SK-N-MC (cell line): ENCODE measurements around the gene SEC24D.
"Not testable (repeated sequence)": the region's sequence is repeated elsewhere in the genome, so short reads cannot be mapped to it uniquely, and the experiment has no call there.

Experiments
- DNase-seq: peaks from one replicate; pipeline ENCODE4 v3.0.0-alpha.2; 2011; ENCODE audit warnings: low read depth, low spot score
- H3K27ac ChIP-seq: fragments of 200-600 bp; sonication (generic); 2 replicates; pipeline ENCODE4 v1.5.1; 2016; ENCODE audit warnings: mixed run types
- H3K36me3 ChIP-seq: fragments of 200-600 bp; sonication (generic); 2 replicates; pipeline ENCODE4 v1.6.1; 2017; ENCODE audit warnings: antibody characterized with exemption, low read length, mixed read lengths; ENCODE audit not compliant: insufficient read depth
- H3K4me3 ChIP-seq: fragments of 200-600 bp; sonication (generic); 2 replicates; pipeline ENCODE4 v1.5.1; 2016
- H3K9ac ChIP-seq: fragments of 200-600 bp; sonication (generic); 2 replicates; pipeline ENCODE4 v1.8.0; 2017; ENCODE audit warnings: mixed run types, mixed read lengths; ENCODE audit not compliant: insufficient read length
- H3K9me3 ChIP-seq: fragments of 200-600 bp; sonication (generic); 2 replicates; pipeline ENCODE4 v1.6.1; 2017; ENCODE audit warnings: low read depth, mild to moderate bottlenecking, antibody characterized with exemption, low read length, moderate library complexity, mixed read lengths
- EZH2 ChIP-seq: fragments of 200-600 bp; sonication (generic); IDR thresholded peaks from one replicate; pipeline ENCODE4 v1.6.1; 2017; ENCODE audit warnings: antibody characterized with exemption
- FOXP2 ChIP-seq: optimal IDR thresholded peaks from 2 replicates; pipeline ENCODE3; 2011; ENCODE audit warnings: mild to moderate bottlenecking, moderate library complexity; ENCODE audit not compliant: insufficient read depth; ENCODE audit errors: extremely low read length, control extremely low read depth
- POLR2AphosphoS5 ChIP-seq: IDR thresholded peaks from 2 replicates; pipeline ENCODE4 v1.6.1; 2012; ENCODE audit warnings: mild to moderate bottlenecking, low read depth, low read length, borderline replicate concordance

Gene SEC24D

GRCh38 chr4:118790544-118790943, 45.4 kb downstream of the SEC24D start:
- TF ChIP-seq FOXP2, result no peak
- no peak for TF ChIP-seq POLR2AphosphoS5
- TF ChIP-seq EZH2, result no peak
- H3K27ac ChIP-seq, result no peak overlapping the region

GRCh38 chr4:118788911-118789310, 47.0 kb downstream of the SEC24D start:
- Histone ChIP-seq H3K9ac (no peak overlapping the region), H3K36me3 (no peaks in the 10 kb centered on the region), H3K4me3 (no peak overlapping the region), H3K27ac (peak overlapping the region; percentile 9; the same call in 1 of the 2 replicates), H3K9me3 (no peaks in the 10 kb centered on the region)
- TF ChIP-seq FOXP2 (no peak), EZH2 (no peak), POLR2AphosphoS5 (no peak)
- no peak for DNase-seq

More at GRCh38 chr4:118790544-118790943, 45.4 kb downstream of the SEC24D start:
- Histone ChIP-seq H3K9me3 (no peaks in the 10 kb centered on the region), H3K4me3 (no peak overlapping the region), H3K9ac (no peak overlapping the region), H3K36me3 (peaks cover 1% of the 10 kb centered on the region)
- no peak for DNase-seq

GRCh38 chr4:118787844-118788380, 48.0 kb downstream of the SEC24D start:
- TF ChIP-seq POLR2AphosphoS5 (no peak), EZH2 (no peak), FOXP2 (no peak)
- Histone ChIP-seq H3K9me3 (no peaks in the 10 kb centered on the region), H3K36me3 (peaks cover 5% of the 10 kb centered on the region; the same call in 1 of the 2 replicates), H3K27ac (no peak overlapping the region), H3K4me3 (no peak overlapping the region), H3K9ac (no peak overlapping the region)
- no peak for DNase-seq

- H3K9me3 ChIP-seq, result no peaks in the 10 kb centered on the region
- DNase-seq, result no peak
- TF ChIP-seq EZH2, result no peak
- TF ChIP-seq FOXP2, result no peak
- TF ChIP-seq POLR2AphosphoS5, result no peak
- no peak overlapping the region for H3K27ac ChIP-seq
- H3K36me3 ChIP-seq, result peaks cover 10% of the 10 kb centered on the region; the same call in 1 of the 2 replicates
- H3K4me3 ChIP-seq, result no peak overlapping the region
- H3K9ac ChIP-seq, result no peak overlapping the region
Observed at GRCh38 chr4:118784776-118785175, 51.1 kb downstream of the SEC24D start.

- H3K36me3 ChIP-seq, result peaks cover 10% of the 10 kb centered on the region; the same call in 1 of the 2 replicates
- H3K9ac ChIP-seq, result no peak overlapping the region
- no peaks in the 10 kb centered on the region for H3K9me3 ChIP-seq
- no peak overlapping the region for H3K27ac ChIP-seq
- H3K4me3 ChIP-seq, result no peak overlapping the region
- no peak for DNase-seq
- TF ChIP-seq EZH2, result no peak
- TF ChIP-seq POLR2AphosphoS5, result no peak
Observed at GRCh38 chr4:118783887-118784286, 52.0 kb downstream of the SEC24D start.

GRCh38 chr4:118782886-118783285, 53.0 kb downstream of the SEC24D start:
- not testable (repeated sequence) for H3K9me3 ChIP-seq, DNase-seq, H3K9ac ChIP-seq, H3K4me3 ChIP-seq, H3K36me3 ChIP-seq, H3K27ac ChIP-seq

GRCh38 chr4:118777649-118778048, 58.3 kb downstream of the SEC24D start:
- not testable (repeated sequence) for H3K4me3 ChIP-seq, DNase-seq, H3K9me3 ChIP-seq, H3K36me3 ChIP-seq, H3K9ac ChIP-seq, H3K27ac ChIP-seq

GRCh38 chr4:118776955-118777640, 58.8 kb downstream of the SEC24D start:
- not testable (repeated sequence) for H3K9ac ChIP-seq, H3K36me3 ChIP-seq, DNase-seq, H3K9me3 ChIP-seq
- H3K27ac ChIP-seq, result peak overlapping the region; percentile 94
- peak overlapping the region; percentile 54; the same call in 1 of the 2 replicates for H3K4me3 ChIP-seq

- Histone ChIP-seq H3K27ac (peak overlapping the region; percentile 94), H3K9me3 (no peaks in the 10 kb centered on the region), H3K9ac (peak overlapping the region; percentile 24), H3K36me3 (no peaks in the 10 kb centered on the region), H3K4me3 (peak overlapping the region; percentile 54)
- peak; percentile 87 for DNase-seq
- no peak for TF ChIP-seq EZH2
- TF ChIP-seq FOXP2, result no peak
- peak; percentile 24; the same call in 1 of the 2 replicates for TF ChIP-seq POLR2AphosphoS5
Observed at GRCh38 chr4:118776157-118776954, 59.6 kb downstream of the SEC24D start.
